Measurements from ENCODE around the gene SETBP1. TPM values are rescaled to one million over a fixed set of nuclear protein-coding genes. Genes with fewer than 3 reads are reported as not detected.

The SETBP1 gene
- total RNA-seq, 1 experiment from 2014 or later: 0.23 TPM

GRCh38 chr18:44944461-44944860 lies 263.8 kb downstream of the SETBP1 start:
- no peak overlapping the region for H3K4me3 ChIP-seq (ENCODE audit: low read depth in 2 of 2, low read length in 2 of 2)
- intact Hi-C loops (cut with micrococcal nuclease; ENCODE audit: unreplicated experiment) (no loop called here), in situ Hi-C loops (cut with HindIII; ENCODE audit: low pct_unique_long_range_greater_than_20kb, low sequenced_read_pairs) (no loop called here)
- TF ChIP-seq, protein P1, sequence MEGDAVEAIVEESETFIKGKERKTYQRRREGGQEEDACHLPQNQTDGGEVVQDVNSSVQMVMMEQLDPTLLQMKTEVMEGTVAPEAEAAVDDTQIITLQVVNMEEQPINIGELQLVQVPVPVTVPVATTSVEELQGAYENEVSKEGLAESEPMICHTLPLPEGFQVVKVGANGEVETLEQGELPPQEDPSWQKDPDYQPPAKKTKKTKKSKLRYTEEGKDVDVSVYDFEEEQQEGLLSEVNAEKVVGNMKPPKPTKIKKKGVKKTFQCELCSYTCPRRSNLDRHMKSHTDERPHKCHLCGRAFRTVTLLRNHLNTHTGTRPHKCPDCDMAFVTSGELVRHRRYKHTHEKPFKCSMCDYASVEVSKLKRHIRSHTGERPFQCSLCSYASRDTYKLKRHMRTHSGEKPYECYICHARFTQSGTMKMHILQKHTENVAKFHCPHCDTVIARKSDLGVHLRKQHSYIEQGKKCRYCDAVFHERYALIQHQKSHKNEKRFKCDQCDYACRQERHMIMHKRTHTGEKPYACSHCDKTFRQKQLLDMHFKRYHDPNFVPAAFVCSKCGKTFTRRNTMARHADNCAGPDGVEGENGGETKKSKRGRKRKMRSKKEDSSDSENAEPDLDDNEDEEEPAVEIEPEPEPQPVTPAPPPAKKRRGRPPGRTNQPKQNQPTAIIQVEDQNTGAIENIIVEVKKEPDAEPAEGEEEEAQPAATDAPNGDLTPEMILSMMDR (IDR thresholded peaks at IDR 0.05): no peak
- no peak for TF ChIP-seq TCF7L2 (IDR thresholded peaks at IDR 0.05; ENCODE audit: low read depth, low read length)
- no peak for TF ChIP-seq POLR2AphosphoS5 (IDR thresholded peaks at IDR 0.05; ENCODE audit: low read depth, low read length)
- TF ChIP-seq SIN3A (IDR thresholded peaks at IDR 0.05; ENCODE audit: borderline replicate concordance, insufficient read depth, low read depth, low read length): no peak
- no peak for TF ChIP-seq REST (IDR thresholded peaks at IDR 0.05; ENCODE audit: insufficient read depth in 1 of 2, low read depth in 2 of 2, low read length in 1 of 2)
- no peak for ATAC-seq
- H3K27me3 ChIP-seq (ENCODE audit: control insufficient read depth, insufficient read depth, low read length): no peaks in the 10 kb centered on the region
- H3K27ac ChIP-seq (ENCODE audit: low read length): no peak overlapping the region
- H3K36me3 ChIP-seq (ENCODE audit: control insufficient read depth, insufficient read depth, low read length): no peaks in the 10 kb centered on the region
- H3K4me1 ChIP-seq (ENCODE audit: control insufficient read depth, insufficient read depth, low read length): no peaks in the 10 kb centered on the region
- CTCF ChIA-PET: interaction anchor here (0.6 kb wide), 1 partner anchor 189 kb away, joined by 3 read pairs; no protein-coding TSS in a partner anchor
- no peaks in the 10 kb centered on the region for H3K9me3 ChIP-seq (ENCODE audit: control insufficient read depth, insufficient read depth, low read depth, low read length)
- DNase-seq (ENCODE audit: low read depth, low spot score): no peak
- POLR2A ChIA-PET: no interaction called here
- no TSS peak for BruUV-seq (replicated peaks)

DNA sequence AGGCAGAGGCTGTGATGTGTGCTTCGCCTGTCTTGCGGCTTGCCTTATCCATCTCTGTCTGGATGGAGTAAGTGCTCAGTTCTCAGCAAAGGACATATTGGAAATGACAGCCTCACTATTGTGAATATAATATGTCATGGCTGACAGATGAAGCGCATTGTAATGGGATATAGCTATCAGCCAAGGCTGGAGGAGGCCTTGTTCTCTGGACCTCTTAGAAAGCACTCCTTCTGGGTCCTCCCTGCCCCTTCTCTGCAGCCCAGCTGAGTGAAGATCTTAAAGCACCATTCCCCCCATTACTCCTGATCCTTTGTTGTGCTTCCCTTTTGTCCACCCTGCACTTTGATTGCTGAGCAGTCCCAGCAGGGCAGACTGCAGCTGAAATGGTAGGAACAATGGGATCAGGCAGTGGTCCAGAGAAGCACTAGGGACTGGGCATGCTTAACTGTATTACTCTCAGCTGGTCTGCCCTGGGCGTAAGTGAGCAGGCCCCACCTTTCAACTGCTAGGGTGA lies 265.3 kb downstream of the SETBP1 start:
- BruUV-seq (replicated peaks): no TSS peak
- no peaks in the 10 kb centered on the region for H3K4me1 ChIP-seq (ENCODE audit: control insufficient read depth, insufficient read depth, low read length)
- H3K9me3 ChIP-seq (ENCODE audit: control insufficient read depth, insufficient read depth, low read depth, low read length): no peaks in the 10 kb centered on the region
- POLR2A ChIA-PET: no interaction called here
- CTCF ChIA-PET: no interaction called here
- ATAC-seq: no peak
- no peaks in the 10 kb centered on the region for H3K27me3 ChIP-seq (ENCODE audit: control insufficient read depth, insufficient read depth, low read length)
- TF ChIP-seq REST (IDR thresholded peaks at IDR 0.05; ENCODE audit: insufficient read depth in 1 of 2, low read depth in 2 of 2, low read length in 1 of 2): no peak
- H3K27ac ChIP-seq (ENCODE audit: low read length): no peak overlapping the region
- H3K36me3 ChIP-seq (ENCODE audit: control insufficient read depth, insufficient read depth, low read length): no peaks in the 10 kb centered on the region
- intact Hi-C loops (cut with micrococcal nuclease; ENCODE audit: unreplicated experiment): no loop called here
- H3K4me3 ChIP-seq (ENCODE audit: low read depth in 2 of 2, low read length in 2 of 2): no peak overlapping the region
- in situ Hi-C loops (cut with HindIII; ENCODE audit: low pct_unique_long_range_greater_than_20kb, low sequenced_read_pairs): no loop called here
- DNase-seq (ENCODE audit: low read depth, low spot score): no peak
